Kidney (tissue), 14 donors: ENCODE data around the gene MAP4K1. TPM values are rescaled to one million over a fixed set of nuclear protein-coding genes. Genes with fewer than 3 reads are reported as not detected.

Experiments
- DNase-seq, 5 donors: peaks; one replicate each; pipeline ENCODE4 v3.0.0-alpha.2; 2013 to 2020
- FAIRE-seq: peaks from 2 replicates; lab custom pipeline; 2012; peaks lifted over from hg19 to GRCh38; lab: Jason Lieb, UNC
- H3K27ac ChIP-seq, 2 donors: one replicate each; pipeline ENCODE4 v1.7.0; 2013; ENCODE audit warnings: low read depth in 2 of 2, low read length in 2 of 2, inconsistent platforms in 1 of 2
- H3K27me3 ChIP-seq: one replicate; pipeline ENCODE4 v1.7.1; 2013; ENCODE audit warnings: low read length, inconsistent platforms; ENCODE audit not compliant: control insufficient read depth, insufficient read depth
- H3K36me3 ChIP-seq, 3 donors: one replicate each; pipeline versions ENCODE4 v1.7.0 to v1.7.1; 2013; ENCODE audit warnings: low read length in 3 of 3, control low read depth in 1 of 3, inconsistent platforms in 1 of 3; ENCODE audit not compliant: insufficient read depth in 3 of 3, control insufficient read depth in 2 of 3
- H3K4me1 ChIP-seq, 3 donors: one replicate each; pipeline versions ENCODE4 v1.7.0 to v1.7.1; 2013; ENCODE audit warnings: low read length in 3 of 3, inconsistent platforms in 1 of 3, low read depth in 1 of 3; ENCODE audit not compliant: control insufficient read depth in 2 of 3, insufficient read depth in 2 of 3
- H3K4me3 ChIP-seq, 3 donors: one replicate each; pipeline versions ENCODE4 v1.7.0 to v1.8.1; 2013; ENCODE audit warnings: low read length in 3 of 3, control low read depth in 1 of 3, inconsistent platforms in 1 of 3
- H3K9ac ChIP-seq, 3 donors: one replicate each; pipeline versions ENCODE4 v1.7.0 to v1.7.1; 2013; ENCODE audit warnings: low read length in 3 of 3, control low read depth in 1 of 3, inconsistent platforms in 1 of 3
- H3K9me3 ChIP-seq, 3 donors: one replicate each; pipeline versions ENCODE4 v1.7.0 to v1.7.1; 2013; ENCODE audit warnings: low read length in 3 of 3, control low read depth in 1 of 3, inconsistent platforms in 1 of 3; ENCODE audit not compliant: control insufficient read depth in 2 of 3, insufficient read depth in 1 of 3
- intact Hi-C: fragments of 100-400 bp; cut with DNase I; formaldehyde crosslinking; loops from one replicate; pipeline ENCODE4 v1.11.1; 2022
- polyA plus RNA-seq: library from polyadenylated mRNA; stranded (reverse); fragments of 350-450 nt; fragmentation: Illumina TruSeq; extraction: RNeasy Lipid Tissue Mini Kit (QIAGEN cat#74804); gene quantifications from one replicate; pipeline ENCODE4 v1.2.3, GENCODE V29; 2014; ENCODE audit warnings: low read depth, low replicate concordance; ENCODE audit not compliant: insufficient read depth
- total RNA-seq: library from RNA; stranded (reverse); fragmentation: NEBNext Ultra II Directional; extraction: Animal tissue kit (Norgen Biotek cat#: 25700); gene quantifications from one replicate; pipeline ENCODE4 v1.2.1, GENCODE V29; 2021
- TF ChIP-seq, protein P1 (sequence below): IDR thresholded peaks from 3 replicates; pipeline ENCODE4 v1.5.1; 2012; ENCODE audit warnings: mild to moderate bottlenecking, moderate library complexity, borderline replicate concordance; ENCODE audit not compliant: insufficient read depth; ENCODE audit errors: extremely low read depth
- donor health status: control.
- donor health status: control.
- donor health status: control.
- donor health status: control.
- donor health status: control.
- donor health status: DM: yes; HTN: yes; CAD: no.
- donor health status: Normal renal cell carcinoma (clear cell type).

The MAP4K1 gene
- total and polyA plus RNA-seq, 2 donors from 2014 or later, result 3.9 to 17.7 TPM

DNA sequence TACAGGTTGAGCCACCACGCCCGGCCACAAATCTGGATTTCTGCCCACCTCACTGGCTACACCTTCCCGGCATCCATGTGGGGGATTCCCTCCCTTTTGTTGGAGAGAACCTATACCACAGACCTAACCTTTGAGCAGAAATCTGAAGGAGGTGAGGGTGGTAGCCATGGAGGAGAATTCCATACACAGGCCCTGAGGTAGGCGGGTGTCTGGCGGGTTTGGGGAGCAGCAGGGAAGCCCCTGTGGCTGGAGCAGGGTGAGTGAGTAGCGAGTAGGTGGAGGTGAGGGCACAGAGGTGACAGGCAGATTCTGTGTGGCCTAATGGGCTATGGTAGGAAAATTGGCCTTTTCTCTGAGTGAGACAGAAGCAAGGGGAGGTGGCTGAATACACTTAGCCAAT is 11.8 kb upstream of the MAP4K1 start:
- Histone ChIP-seq H3K9me3 (no peaks in the 10 kb centered on the region), H3K27me3 (no peaks in the 10 kb centered on the region), H3K4me1 (peaks cover 0 to 3% (median 0%) of the 10 kb centered on the region in 3 donors), H3K9ac (no peak overlapping the region), H3K36me3 (peaks cover 0 to 26% (median 19%) of the 10 kb centered on the region in 3 donors), H3K27ac (no peak overlapping the region), H3K4me3 (no peak overlapping the region)
- DNase-seq (no peak), FAIRE-seq (no peak)
- TF ChIP-seq, protein P1, sequence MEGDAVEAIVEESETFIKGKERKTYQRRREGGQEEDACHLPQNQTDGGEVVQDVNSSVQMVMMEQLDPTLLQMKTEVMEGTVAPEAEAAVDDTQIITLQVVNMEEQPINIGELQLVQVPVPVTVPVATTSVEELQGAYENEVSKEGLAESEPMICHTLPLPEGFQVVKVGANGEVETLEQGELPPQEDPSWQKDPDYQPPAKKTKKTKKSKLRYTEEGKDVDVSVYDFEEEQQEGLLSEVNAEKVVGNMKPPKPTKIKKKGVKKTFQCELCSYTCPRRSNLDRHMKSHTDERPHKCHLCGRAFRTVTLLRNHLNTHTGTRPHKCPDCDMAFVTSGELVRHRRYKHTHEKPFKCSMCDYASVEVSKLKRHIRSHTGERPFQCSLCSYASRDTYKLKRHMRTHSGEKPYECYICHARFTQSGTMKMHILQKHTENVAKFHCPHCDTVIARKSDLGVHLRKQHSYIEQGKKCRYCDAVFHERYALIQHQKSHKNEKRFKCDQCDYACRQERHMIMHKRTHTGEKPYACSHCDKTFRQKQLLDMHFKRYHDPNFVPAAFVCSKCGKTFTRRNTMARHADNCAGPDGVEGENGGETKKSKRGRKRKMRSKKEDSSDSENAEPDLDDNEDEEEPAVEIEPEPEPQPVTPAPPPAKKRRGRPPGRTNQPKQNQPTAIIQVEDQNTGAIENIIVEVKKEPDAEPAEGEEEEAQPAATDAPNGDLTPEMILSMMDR, result no peak
- intact Hi-C loops, result loop anchor here (10.0 kb wide), 1 partner anchor 235 kb away; no protein-coding TSS in a partner anchor

DNA sequence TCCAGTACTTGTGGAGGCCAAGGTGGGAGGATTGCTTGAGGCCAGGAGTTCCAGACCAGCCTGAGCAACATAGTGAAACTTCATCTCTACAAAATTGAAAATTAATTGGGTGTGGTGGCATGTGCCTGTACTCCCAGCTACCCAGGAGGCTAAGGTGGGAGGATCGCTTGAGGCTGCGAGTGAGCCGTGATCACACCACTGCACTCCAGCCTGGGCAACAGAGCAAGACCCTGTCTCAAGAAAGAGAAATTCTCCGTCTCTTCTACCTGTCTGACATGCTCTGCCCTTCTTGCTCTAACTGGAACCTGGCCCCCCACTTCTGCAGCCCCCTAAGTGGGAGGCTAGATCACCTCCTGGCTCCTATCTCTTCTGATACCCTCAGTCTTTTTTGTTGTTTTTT is 8.6 kb upstream of the MAP4K1 start:
- no peak overlapping the region for H3K4me3 ChIP-seq
- FAIRE-seq, result no peak
- intact Hi-C loops, result loop anchor here (10.0 kb wide), 1 partner anchor 232 kb away; no protein-coding TSS in a partner anchor

DNA sequence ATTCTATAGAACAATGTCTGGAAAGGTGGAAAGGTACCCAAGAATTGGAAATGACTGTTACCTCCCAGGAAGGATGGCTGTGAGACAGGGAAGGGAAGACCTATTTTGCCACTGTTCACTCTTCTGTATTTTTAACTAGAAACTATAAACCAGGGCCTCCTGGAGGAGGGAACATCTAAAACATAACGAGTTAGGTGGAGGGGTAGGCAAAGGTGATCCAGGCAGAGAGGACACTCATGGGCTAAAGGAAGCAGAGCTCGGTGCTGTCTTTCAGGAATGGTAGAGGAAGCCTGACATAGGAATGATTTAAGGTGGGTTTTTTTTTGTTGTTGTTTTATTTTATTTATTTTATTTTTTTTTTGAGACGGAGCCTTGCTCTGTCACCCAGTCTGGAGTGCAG is 7.1 kb upstream of the MAP4K1 start:
- Histone ChIP-seq H3K4me1 (peaks cover 2 to 6% (median 3%) of the 10 kb centered on the region in 3 donors), H3K9me3 (no peaks in the 10 kb centered on the region), H3K4me3 (no peak overlapping the region), H3K9ac (no peak overlapping the region), H3K27me3 (no peaks in the 10 kb centered on the region), H3K27ac (no peak overlapping the region), H3K36me3 (peaks cover 4 to 46% (median 33%) of the 10 kb centered on the region in 3 donors)
- TF ChIP-seq, protein P1, result no peak
- intact Hi-C loops, result loop anchor here (10.0 kb wide), 1 partner anchor 230 kb away; no protein-coding TSS in a partner anchor
- FAIRE-seq, result no peak
- DNase-seq, result no peak

More for the DNA sequence above, 8.6 kb upstream of the MAP4K1 start:
- Histone ChIP-seq H3K36me3 (peaks cover 3 to 39% (median 27%) of the 10 kb centered on the region in 3 donors), H3K27ac (no peak overlapping the region), H3K4me1 (no peaks in the 10 kb centered on the region), H3K9ac (no peak overlapping the region), H3K9me3 (no peaks in the 10 kb centered on the region), H3K27me3 (no peaks in the 10 kb centered on the region)
- TF ChIP-seq, protein P1, result no peak
- no peak for DNase-seq
